GM08714 (cell line): ENCODE data around the gene RPL39L.

Experiments used
- H3K4me3 ChIP-seq: fragments of 200-500 bp; sonication (Bioruptor generic); 2 replicates; pipeline ENCODE4 v1.5.1; 2014; ENCODE audit warnings: mild to moderate bottlenecking, low read length, inconsistent platforms
- ZNF274 ChIP-seq: IDR thresholded peaks from 2 replicates; pipeline ENCODE4 v1.6.1; 2012; ENCODE audit warnings: mild to moderate bottlenecking, low read depth, low read length

The RPL39L gene

DNA sequence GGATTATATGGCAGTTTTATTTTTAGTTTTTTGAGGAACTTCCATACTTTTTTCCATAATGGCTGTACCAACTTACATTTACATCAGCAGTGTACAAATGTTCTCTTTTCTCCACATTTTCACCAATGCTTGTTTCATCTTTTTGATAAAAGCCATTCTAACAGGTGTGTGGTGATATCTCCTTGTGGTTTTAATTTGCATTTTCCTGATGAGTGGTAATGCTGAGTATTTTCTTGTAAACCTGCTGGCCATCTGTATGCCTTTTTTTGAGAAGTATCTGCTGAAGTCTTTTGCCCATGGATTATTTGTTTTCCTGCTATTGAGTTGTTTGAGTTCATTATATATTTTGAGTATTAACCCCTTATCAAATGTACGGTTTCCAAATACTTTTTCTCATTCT lies 50.6 kb downstream of the RPL39L start:
- no peak for TF ChIP-seq ZNF274
- H3K4me3 ChIP-seq, result no peak overlapping the region

DNA sequence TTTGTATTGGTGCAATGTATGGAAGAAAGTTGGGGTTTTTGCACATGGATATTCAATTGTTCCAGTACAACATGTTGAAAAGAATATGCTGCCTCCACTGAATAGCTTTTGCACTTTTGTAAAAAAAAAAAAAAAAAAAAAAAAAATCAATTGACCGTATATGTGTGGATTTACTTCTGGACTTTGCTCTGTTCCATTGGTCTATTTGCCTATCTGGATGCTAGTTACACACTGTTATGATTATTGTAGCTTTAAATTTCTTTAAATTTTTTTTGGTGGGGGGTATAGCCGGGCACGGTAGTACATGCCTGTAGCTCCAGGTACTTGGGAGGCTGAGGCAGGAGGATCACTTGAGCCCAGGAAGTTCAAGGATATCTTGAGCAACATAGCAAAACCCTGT lies 52.5 kb downstream of the RPL39L start:
- no peak for TF ChIP-seq ZNF274
- no peak overlapping the region for H3K4me3 ChIP-seq

DNA sequence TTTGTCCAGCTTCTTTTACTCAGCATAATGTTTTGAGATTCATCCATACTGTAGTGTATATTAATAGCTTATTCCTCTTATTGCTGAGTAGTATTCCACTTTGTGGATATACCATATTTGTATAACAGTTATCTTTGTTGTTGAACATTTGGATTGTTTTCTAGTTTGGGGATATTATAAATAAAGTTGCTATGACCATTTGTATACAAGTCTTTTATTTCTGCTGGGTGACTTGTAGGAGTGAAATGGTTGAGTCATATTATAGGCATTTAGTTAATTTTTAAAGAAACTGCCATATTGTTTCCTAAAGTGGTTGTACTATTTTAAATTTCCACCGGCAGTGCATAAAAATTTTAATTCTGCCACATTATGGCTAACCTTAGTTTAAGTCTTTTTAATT lies 53.4 kb downstream of the RPL39L start:
- no peak for TF ChIP-seq ZNF274
- no peak overlapping the region for H3K4me3 ChIP-seq

GRCh38 chr3:187085021-187085666 lies 54.2 kb downstream of the RPL39L start:
- no peak overlapping the region for H3K4me3 ChIP-seq
- no peak for TF ChIP-seq ZNF274

DNA sequence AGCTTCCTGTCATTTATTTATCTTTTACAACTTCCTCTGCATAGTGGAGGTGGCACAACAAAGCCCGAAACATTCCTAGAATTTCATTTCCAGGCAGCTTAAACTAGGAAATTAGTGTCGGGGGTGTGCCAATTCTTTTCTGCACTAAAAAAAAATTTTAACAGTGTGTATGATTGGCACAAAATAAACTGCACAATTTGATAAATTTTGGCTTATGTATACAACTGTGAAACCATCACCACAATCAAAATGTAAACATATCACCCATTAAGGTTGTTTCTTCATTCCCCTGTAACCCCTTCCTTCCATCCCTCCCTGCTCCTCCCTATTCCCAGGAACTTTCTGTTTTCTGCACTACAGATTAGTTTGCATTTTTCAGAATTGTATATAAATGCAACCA lies 54.7 kb downstream of the RPL39L start:
- H3K4me3 ChIP-seq, result no peak overlapping the region
- no peak for TF ChIP-seq ZNF274

DNA sequence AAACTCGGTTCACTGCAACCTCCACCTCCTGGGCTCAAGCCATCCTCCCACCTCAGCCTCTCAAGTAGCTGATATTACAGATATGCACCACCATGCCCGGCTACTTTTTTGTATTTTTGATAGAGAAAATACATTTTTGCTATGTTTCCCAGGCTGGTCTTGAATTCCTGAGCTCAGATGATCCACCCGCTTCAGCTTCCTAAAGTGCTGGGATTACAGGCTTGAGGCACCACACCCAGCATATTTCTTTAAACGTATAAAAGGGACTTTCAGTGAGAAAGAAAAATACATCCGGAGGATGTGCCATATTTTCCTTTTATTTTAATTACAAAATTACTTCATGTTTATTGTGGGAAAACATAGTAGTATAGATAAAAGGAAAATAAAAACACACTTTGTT lies 55.2 kb downstream of the RPL39L start:
- no peak for TF ChIP-seq ZNF274

DNA sequence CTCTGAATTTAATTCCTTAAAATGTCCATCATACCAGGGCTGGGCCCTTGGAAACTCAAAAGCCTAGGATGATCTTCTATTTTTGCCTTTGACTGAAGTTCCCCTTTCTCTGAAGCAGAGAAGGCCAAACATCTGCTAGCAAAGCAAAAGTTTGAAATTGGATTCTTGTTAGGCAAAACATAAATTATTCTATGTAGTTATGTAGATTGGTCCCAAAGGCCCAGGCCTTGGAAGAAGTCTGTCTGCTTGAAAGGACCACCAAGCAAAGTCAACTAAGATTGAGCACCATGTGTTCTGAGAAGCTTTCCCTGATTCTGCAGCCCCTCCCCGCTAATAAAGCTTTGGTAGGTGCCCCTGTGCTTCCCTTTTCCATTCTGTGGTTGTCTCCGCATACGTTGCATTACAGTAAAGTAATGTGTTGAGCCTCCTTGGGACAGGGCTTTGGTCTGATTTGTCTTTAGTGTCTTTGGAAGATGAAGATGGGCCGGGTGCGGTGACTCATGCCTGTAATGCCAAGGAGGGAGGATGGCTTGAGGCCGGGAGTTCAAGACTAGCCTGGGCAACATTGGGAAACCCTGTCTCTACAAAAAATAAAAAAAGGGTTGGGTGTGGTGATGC lies 56.4 kb downstream of the RPL39L start:
- no peak overlapping the region for H3K4me3 ChIP-seq
- TF ChIP-seq ZNF274, result no peak

More for the DNA sequence above, 55.2 kb downstream of the RPL39L start:
- H3K4me3 ChIP-seq, result no peak overlapping the region

- H3K4me3 ChIP-seq, result no peak overlapping the region
- no peak for TF ChIP-seq ZNF274
These were observed 58.4 kb downstream of the RPL39L start for GRCh38 chr3:187080799-187081450.

DNA sequence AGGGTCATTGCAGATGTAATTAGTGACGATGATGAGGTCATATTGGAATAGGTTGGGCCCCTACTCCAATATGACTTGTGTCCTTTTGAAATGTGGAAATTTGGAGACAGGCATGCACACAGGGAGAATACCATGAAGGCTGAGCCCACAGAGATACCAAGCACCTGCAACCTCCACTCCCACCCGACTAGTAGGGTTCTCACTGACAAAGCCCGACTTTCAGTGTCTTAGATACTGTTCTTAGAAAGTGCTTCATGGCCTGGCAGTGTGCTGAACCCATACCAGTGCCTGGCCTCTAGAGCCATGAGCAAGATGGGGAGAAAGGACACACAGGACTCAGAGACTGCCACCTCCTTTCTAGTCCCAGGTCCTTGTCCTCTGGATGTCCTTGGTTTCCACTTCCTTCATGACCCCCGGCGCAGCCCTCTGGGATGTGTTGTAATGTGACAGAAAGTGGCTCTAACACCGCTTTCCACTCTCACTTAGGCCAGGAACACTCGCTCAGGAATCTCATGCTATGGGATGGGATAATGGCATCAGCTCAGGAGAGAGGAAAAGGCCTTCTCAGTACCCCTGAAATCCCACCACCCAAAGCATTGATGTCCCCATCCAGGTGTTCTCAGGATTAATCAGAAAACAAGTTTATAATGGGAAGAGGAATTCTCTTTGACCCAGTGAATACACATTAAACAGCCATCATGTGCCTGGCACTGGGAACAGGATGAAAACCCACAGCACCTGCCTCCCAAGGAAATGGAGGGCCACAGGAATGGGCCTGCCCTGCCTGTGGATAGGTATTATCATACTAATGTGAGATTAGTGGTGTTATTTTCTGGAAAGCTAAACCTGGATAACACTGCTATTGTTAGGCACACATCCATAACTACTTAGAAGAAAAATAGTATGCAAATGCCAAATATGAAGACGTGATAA lies 59.9 kb downstream of the RPL39L start:
- no peak overlapping the region for H3K4me3 ChIP-seq
- no peak for TF ChIP-seq ZNF274

DNA sequence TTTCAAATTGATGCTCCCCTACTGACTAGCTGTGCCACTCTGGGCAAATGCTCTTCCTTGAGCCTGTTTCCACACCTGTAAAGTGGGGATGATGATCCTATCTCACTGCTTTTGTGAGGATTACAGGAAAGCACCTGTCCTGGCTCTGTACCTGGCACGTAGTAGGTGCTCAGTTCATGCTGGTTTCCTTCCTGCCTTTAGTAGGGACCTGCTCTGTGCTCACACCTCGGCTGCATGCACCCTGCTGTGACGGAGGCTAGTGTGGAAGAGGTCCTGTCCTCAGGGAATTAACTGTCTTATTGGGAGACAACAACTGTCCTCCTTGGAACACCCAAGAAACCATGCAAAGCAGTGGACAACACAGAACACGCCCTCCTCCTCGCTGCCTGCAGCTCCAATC lies 61.8 kb downstream of the RPL39L start:
- H3K4me3 ChIP-seq, result no peak overlapping the region
- no peak for TF ChIP-seq ZNF274

DNA sequence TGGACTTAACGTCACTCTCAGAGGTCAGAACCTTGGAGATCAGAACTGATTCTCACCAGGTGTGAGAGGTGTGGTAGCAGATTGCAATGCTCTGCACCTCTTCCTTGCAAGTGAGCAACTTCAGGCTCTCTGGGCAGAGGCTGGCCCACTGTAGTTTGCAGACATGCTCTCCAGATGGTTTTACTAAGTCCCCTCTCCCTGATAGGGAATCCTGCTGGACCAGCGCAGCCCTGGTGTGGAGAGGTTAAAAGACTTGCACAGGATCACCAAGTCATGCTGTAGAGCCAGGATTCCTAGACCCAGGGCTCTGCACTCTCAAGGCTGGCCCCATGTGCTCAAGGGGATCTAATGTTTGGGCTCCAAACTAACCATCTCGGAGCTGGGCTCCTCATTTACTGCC lies 62.2 kb downstream of the RPL39L start:
- TF ChIP-seq ZNF274, result no peak
- no peak overlapping the region for H3K4me3 ChIP-seq

- H3K4me3 ChIP-seq, result no peak overlapping the region
- no peak for TF ChIP-seq ZNF274
These were observed 63.0 kb downstream of the RPL39L start for GRCh38 chr3:187076297-187076696.

DNA sequence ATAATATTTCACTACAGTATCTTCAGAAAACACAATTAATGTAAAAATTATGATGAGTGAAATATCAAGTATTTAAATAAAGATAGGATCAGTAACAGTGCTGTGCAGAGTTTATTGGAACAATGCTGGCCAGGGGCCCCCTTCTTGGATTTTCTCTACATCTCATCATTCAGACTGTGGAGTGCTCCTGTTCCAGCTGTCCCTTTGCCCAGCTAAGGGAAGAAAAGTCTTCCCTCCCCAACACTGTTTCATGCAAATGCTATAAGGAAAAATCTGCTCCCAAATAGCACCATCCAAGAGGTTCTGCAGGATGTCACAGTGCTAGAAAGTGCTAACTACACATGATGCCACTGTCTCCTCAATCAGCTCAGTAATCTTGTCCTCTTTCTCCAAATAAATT lies 64.5 kb downstream of the RPL39L start:
- no peak for TF ChIP-seq ZNF274
- no peak overlapping the region for H3K4me3 ChIP-seq

DNA sequence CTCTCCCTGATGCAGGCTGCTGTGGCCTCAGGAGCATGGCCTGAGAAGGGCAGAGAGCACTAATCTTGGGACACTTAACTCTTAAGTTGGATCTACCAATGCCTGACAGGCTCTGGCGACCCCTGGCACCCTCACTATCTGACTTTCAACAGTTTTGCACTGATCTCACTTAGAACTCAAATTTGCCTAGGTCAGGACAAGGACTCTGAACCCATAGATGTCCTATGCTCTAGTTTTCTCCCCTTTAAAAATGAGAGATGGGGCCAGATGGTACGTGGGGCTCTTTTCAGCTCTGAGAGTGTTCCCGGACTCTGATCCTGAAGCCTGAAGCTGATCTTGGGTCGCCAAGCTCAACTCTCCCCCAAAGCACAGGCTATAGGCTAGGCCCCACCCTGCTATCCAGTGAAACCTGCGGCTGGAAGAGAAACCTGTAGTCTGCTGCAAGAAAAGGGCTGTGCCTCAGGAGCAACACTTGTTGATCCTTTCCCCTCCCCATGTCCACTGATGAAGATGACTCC lies 65.7 kb downstream of the RPL39L start:
- TF ChIP-seq ZNF274, result no peak
- no peak overlapping the region for H3K4me3 ChIP-seq

DNA sequence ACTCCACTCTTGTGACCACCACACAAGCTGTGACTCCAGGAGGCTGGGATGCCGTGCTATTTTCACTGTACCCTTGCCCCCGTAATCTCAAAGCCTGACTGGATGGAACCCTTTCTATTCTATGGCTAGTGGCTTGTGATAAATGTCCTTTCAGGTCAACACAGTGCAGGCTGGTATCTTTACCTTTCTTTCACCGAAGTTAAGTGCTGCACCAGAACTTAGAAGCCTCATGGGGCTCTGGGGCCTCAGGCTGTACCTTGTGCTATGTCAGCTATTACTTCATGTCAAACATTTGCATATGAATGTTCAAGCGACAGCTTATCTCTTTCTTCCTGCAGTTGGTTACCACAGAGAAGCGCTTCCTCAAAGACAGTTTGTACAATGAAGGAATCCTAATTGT lies 66.8 kb downstream of the RPL39L start:
- TF ChIP-seq ZNF274, result no peak
- no peak overlapping the region for H3K4me3 ChIP-seq
